H9 (cell line): ENCODE measurements around the gene CC2D2B. TPM values are rescaled to one million over a fixed set of nuclear protein-coding genes. Genes with fewer than 3 reads are reported as not detected.

ENCODE experiments used
- DNase-seq: peaks from one replicate; pipeline ENCODE4 v3.0.0-alpha.2; 2017
- H2AFZ ChIP-seq: one replicate; pipeline ENCODE4 v1.6.1; 2013; ENCODE audit warnings: mild to moderate bottlenecking, low read length, control low read depth, moderate library complexity
- H2AK5ac ChIP-seq: 2 replicates; pipeline ENCODE4 v1.6.1; 2013; ENCODE audit warnings: low read length, control low read depth, mixed read lengths; ENCODE audit not compliant: insufficient read length
- H2BK120ac ChIP-seq: one replicate; pipeline ENCODE4 v1.6.1; 2013; ENCODE audit warnings: low read depth, mild to moderate bottlenecking, low read length, control low read depth, inconsistent platforms; ENCODE audit not compliant: poor library complexity, severe bottlenecking
- H2BK12ac ChIP-seq: 2 replicates; pipeline ENCODE4 v1.6.1; 2013; ENCODE audit warnings: low read length, control low read depth, mixed read lengths, low read depth; ENCODE audit not compliant: insufficient read length
- H2BK15ac ChIP-seq: 2 replicates; pipeline ENCODE4 v1.6.1; 2013; ENCODE audit warnings: low read depth, low read length, control low read depth
- H2BK20ac ChIP-seq: one replicate; pipeline ENCODE4 v1.6.1; 2013; ENCODE audit warnings: low read depth, mild to moderate bottlenecking, low read length, control low read depth, inconsistent platforms; ENCODE audit not compliant: poor library complexity, severe bottlenecking
- H2BK5ac ChIP-seq: 2 replicates; pipeline ENCODE4 v1.6.1; 2013; ENCODE audit warnings: low read length, control low read depth, mixed read lengths; ENCODE audit not compliant: insufficient read length
- H3K14ac ChIP-seq: 2 replicates; pipeline ENCODE4 v1.6.1; 2013; ENCODE audit warnings: low read length, control low read depth; ENCODE audit not compliant: insufficient read depth
- H3K18ac ChIP-seq: 2 replicates; pipeline ENCODE4 v1.6.1; 2013; ENCODE audit warnings: low read depth, mild to moderate bottlenecking, mixed read lengths, low read length, control low read depth; ENCODE audit not compliant: insufficient read length
- H3K23ac ChIP-seq: 2 replicates; pipeline ENCODE4 v1.6.1; 2013; ENCODE audit warnings: low read length, control low read depth, mixed read lengths, low read depth; ENCODE audit not compliant: insufficient read length
- H3K23me2 ChIP-seq: 2 replicates; pipeline ENCODE4 v1.6.1; 2013; ENCODE audit warnings: low read depth, mild to moderate bottlenecking, mixed read lengths, low read length, control low read depth; ENCODE audit not compliant: insufficient read length, poor library complexity, severe bottlenecking
- H3K27ac ChIP-seq: 2 replicates; pipeline ENCODE4 v1.5.1; 2013; ENCODE audit warnings: low read length, control low read depth, mixed read lengths, low read depth; ENCODE audit not compliant: insufficient read length
- H3K27me3 ChIP-seq: 2 replicates; pipeline ENCODE4 v1.6.1; 2013; ENCODE audit warnings: low read length, control low read depth, inconsistent platforms; ENCODE audit not compliant: insufficient read depth
- H3K4ac ChIP-seq: 2 replicates; pipeline ENCODE4 v1.6.1; 2013; ENCODE audit warnings: low read depth, mild to moderate bottlenecking, control low read depth, inconsistent platforms, low read length, moderate library complexity
- H3K4me1 ChIP-seq: 2 replicates; pipeline ENCODE4 v1.6.1; 2013; ENCODE audit warnings: low read length, control low read depth, inconsistent platforms; ENCODE audit not compliant: insufficient read depth
- H3K4me2 ChIP-seq: 2 replicates; pipeline ENCODE4 v1.6.1; 2013; ENCODE audit warnings: low read length, control low read depth, mixed read lengths; ENCODE audit not compliant: insufficient read length, insufficient read depth
- H3K56ac ChIP-seq: 2 replicates; pipeline ENCODE4 v1.6.1; 2013; ENCODE audit warnings: low read depth, mild to moderate bottlenecking, mixed read lengths, low read length, control low read depth; ENCODE audit not compliant: insufficient read length
- H3K79me1 ChIP-seq: 2 replicates; pipeline ENCODE4 v1.6.1; 2013; ENCODE audit warnings: low read depth, mild to moderate bottlenecking, moderate library complexity, low read length, control low read depth, inconsistent platforms; ENCODE audit not compliant: insufficient read depth, poor library complexity, severe bottlenecking
- H3K79me2 ChIP-seq: 2 replicates; pipeline ENCODE4 v1.6.1; 2013; ENCODE audit warnings: low read length, control low read depth, inconsistent platforms; ENCODE audit not compliant: insufficient read depth
- H3K9ac ChIP-seq: 2 replicates; pipeline ENCODE4 v1.6.1; 2013; ENCODE audit warnings: low read length, control low read depth, mixed read lengths; ENCODE audit not compliant: insufficient read length; ENCODE audit errors: extremely low read depth
- H3K9me3 ChIP-seq: one replicate; pipeline ENCODE4 v1.6.1; 2013; ENCODE audit warnings: low read depth, low read length, inconsistent platforms; ENCODE audit not compliant: control insufficient read depth
- H3T11ph ChIP-seq: one replicate; pipeline ENCODE4 v1.6.1; 2013; ENCODE audit warnings: mild to moderate bottlenecking, low read length, control low read depth, inconsistent platforms
- H4K20me1 ChIP-seq: one replicate; pipeline ENCODE4 v1.6.1; 2013; ENCODE audit not compliant: control insufficient read depth, insufficient read length, insufficient read depth
- H4K5ac ChIP-seq: 2 replicates; pipeline ENCODE4 v1.6.1; 2013; ENCODE audit warnings: low read depth, mild to moderate bottlenecking, mixed read lengths, low read length, control low read depth; ENCODE audit not compliant: insufficient read length
- H4K8ac ChIP-seq: replicated peaks from 2 replicates; pipeline ENCODE4 v1.6.1; 2013; ENCODE audit warnings: low read length, control low read depth, mixed read lengths, low read depth; ENCODE audit not compliant: insufficient read length
- H4K91ac ChIP-seq: 2 replicates; pipeline ENCODE4 v1.6.1; 2013; ENCODE audit warnings: low read depth, mild to moderate bottlenecking, moderate library complexity, mixed read lengths, low read length, control low read depth; ENCODE audit not compliant: insufficient read length
- H3K27ac Mint-ChIP-seq, 3 experiments: 2 replicates in 2 of 3; 3 replicates in 1 of 3; pipeline ENCODE4 v1.8.0; 2020 to 2021; ENCODE audit warnings: mixed read lengths in 3 of 3, mild to moderate bottlenecking in 1 of 3, moderate library complexity in 1 of 3
- H3K27me3 Mint-ChIP-seq: 2 replicates; pipeline ENCODE4 v1.8.0; 2021; ENCODE audit warnings: low read depth, mild to moderate bottlenecking, moderate library complexity, mixed read lengths
- H3K36me3 Mint-ChIP-seq, 3 experiments: 2 replicates in 2 of 3; 3 replicates in 1 of 3; pipeline ENCODE4 v1.8.0; 2020 to 2021; ENCODE audit warnings: low read depth in 3 of 3, mixed read lengths in 3 of 3; ENCODE audit not compliant: insufficient read depth in 1 of 3
- H3K4me1 Mint-ChIP-seq, 2 experiments: 2 replicates each; pipeline ENCODE4 v1.8.0; 2020; ENCODE audit warnings: mixed read lengths in 2 of 2
- H3K4me3 Mint-ChIP-seq, 2 experiments: 2 replicates in 1 of 2; 3 replicates in 1 of 2; pipeline ENCODE4 v1.8.0; 2020 to 2021; ENCODE audit warnings: mild to moderate bottlenecking in 2 of 2, mixed read lengths in 2 of 2, moderate library complexity in 1 of 2
- H3K9me3 Mint-ChIP-seq, 2 experiments: 2 replicates in 1 of 2; 3 replicates in 1 of 2; pipeline ENCODE4 v1.8.0; 2020; ENCODE audit warnings: mild to moderate bottlenecking in 2 of 2, mixed read lengths in 2 of 2, moderate library complexity in 1 of 2
- CTCF ChIP-seq: fragments of 200-600 bp; sonication (generic); conservative IDR thresholded peaks from 3 replicates; pipeline ENCODE4 v1.8.0; 2021; ENCODE audit warnings: antibody characterized with exemption, mild to moderate bottlenecking
- WGBS: extraction: QIAGEN DNeasy Blood & Tissue Kit; methylation state at CpG from one replicate; pipeline ENCODE4 v1.1.7; 2013; ENCODE audit warnings: missing lambda C conversion rate, low lambda C conversion rate, mixed read lengths; ENCODE audit not compliant: insufficient read length; ENCODE audit errors: extremely low coverage; 5-methylcytosine and 5-hydroxymethylcytosine counted together
- total RNA-seq: library from RNA; stranded (reverse); gene quantifications from 2 replicates; pipeline ENCODE4 v1.2.1, GENCODE V29; 2021

CC2D2B gene
- total RNA-seq, 1 experiment from 2014 or later = 0.72 TPM

GRCh38 chr10:96049340-96049739 is 141.6 kb downstream of the CC2D2B start:
- H3K27me3 ChIP-seq = no peaks in the 10 kb centered on the region
- no peak overlapping the region for H2AK5ac ChIP-seq
- H3K18ac ChIP-seq = no peak overlapping the region
- H2BK12ac ChIP-seq = no peak overlapping the region
- no peak overlapping the region for H3K4me2 ChIP-seq
- peaks cover 32% of the 10 kb centered on the region; the same call in 1 of the 2 replicates for H3K79me2 ChIP-seq
- no peak overlapping the region for H4K5ac ChIP-seq
- no peaks in the 10 kb centered on the region for H4K20me1 ChIP-seq
- no peak overlapping the region for H2BK120ac ChIP-seq
- H3K23me2 ChIP-seq = peaks cover 4% of the 10 kb centered on the region
- no peak overlapping the region for H2BK15ac ChIP-seq
- H3K27me3 Mint-ChIP-seq = no peaks in the 10 kb centered on the region
- no peaks in the 10 kb centered on the region for H3K9me3 Mint-ChIP-seq
- no peak overlapping the region for H2BK20ac ChIP-seq
- no peak overlapping the region for H3K27ac Mint-ChIP-seq
- peaks cover 29 to 36% of the 10 kb centered on the region in 2 experiments for H3K4me1 Mint-ChIP-seq
- H2AFZ ChIP-seq = no peak overlapping the region
- H3K4me1 ChIP-seq = no peaks in the 10 kb centered on the region
- no peak for TF ChIP-seq CTCF
- WGBS = no CpG with 5 or more reads among the region's 2 CpGs
- no peak overlapping the region for H3K56ac ChIP-seq
- no peaks in the 10 kb centered on the region for H3K9me3 ChIP-seq
- H4K91ac ChIP-seq = no peak overlapping the region
- no peak overlapping the region for H3K4me3 Mint-ChIP-seq
- H3K27ac ChIP-seq = no peak overlapping the region
- peaks cover 36 to 58% (median 54%) of the 10 kb centered on the region in 3 experiments for H3K36me3 Mint-ChIP-seq
- H3K9ac ChIP-seq = no peak overlapping the region
- no peak for DNase-seq
- no peak overlapping the region for H3T11ph ChIP-seq
- H4K8ac ChIP-seq = no peak overlapping the region
- H3K4ac ChIP-seq = no peak overlapping the region
- H3K23ac ChIP-seq = no peak overlapping the region
- no peak overlapping the region for H3K14ac ChIP-seq
- H3K79me1 ChIP-seq = peaks cover 5% of the 10 kb centered on the region
- no peak overlapping the region for H2BK5ac ChIP-seq
